Activated gamma-delta T cell (primary cell): ENCODE data around the gene SEC11A.
"Not testable (repeated sequence)": the region's sequence is repeated elsewhere in the genome, so short reads cannot be mapped to it uniquely, and the experiment has no call there.

Source experiments
- DNase-seq: peaks from one replicate; lab custom pipeline; 2025; lab: John Stamatoyannopoulos, UW

Gene SEC11A

GRCh38 chr15:84737005-84737404, 21.1 kb upstream of the SEC11A start:
- DNase-seq = no peak

DNA sequence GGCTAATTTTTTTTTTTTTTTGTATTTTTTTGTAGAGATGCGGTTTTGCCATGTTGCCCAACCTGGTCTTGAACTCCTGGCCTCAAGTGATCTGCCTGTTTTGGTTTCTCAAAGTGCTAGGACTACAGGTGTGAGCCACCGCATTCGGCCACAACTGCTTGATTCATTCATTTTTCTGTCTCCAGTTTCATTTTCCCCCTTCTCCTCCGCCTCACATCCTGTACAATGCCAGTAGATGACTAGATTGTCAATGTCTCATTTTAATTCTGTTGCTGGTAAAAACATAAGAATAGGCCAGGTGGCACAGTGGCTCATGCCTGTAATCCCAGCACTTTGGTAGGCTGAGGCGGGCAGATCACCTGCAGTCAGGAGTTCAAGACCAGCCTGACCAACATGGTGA, 20.4 kb upstream of the SEC11A start:
- DNase-seq = no peak

DNA sequence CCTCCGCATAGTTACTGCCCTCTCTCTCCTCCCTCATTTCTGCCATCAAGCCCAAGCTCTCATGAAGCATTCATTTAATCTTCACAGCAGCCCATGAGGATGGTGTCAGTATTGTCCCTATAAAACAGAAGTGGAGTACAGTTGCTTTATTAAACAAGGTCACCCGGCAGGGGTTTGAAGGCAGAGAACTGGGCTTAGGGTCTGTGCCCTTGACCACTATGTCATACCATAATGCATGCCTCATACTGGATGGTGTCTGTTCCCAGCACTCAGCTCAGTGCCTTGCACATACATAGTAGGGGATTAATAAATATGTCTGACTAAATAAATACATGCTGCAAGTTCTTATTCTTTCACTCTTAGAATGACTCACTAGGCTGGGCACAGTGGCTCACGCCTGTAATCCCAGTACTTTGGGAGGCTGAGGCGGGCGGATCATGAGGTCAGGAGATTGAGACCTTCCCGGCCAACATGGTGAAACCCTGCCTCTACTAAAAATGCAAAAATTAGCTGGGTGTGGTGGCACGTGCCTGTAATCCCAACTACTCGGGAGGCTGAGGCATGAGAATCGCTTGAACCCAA, 19.6 kb upstream of the SEC11A start:
- DNase-seq = not testable (repeated sequence)

DNA sequence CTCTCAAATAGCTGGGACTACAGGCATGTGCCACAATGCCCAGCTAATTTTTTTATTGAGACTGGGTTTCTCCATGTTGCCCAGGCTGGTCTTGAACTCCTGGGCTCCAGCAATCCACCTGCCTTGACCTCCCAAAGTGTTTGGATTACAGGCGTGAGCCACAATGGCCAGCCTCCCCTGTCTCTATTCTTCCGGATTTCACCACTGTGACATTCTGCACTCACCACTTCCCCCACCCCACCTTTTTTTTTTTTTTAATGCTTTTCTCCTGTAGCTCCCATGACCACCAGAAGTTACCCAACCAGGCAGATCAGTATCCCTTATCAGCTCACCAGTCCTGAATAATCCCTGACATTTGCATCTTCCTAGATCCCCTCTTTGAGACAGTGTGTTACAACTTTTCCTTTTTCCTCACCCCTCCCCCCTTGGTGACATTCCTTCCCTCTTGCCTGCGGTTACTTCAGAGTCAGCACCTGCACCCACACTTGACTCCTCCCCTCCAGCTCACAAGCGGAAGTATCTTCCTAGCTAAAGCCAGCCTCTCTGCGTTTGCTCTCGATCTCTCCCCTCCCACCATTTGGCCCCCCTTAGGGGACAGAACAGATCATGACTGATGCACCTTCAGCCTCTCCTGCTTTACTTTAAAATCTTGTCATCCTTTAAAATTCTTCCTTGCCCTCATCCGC, 19.0 kb upstream of the SEC11A start:
- DNase-seq = no peak

- DNase-seq = no peak
Measured at GRCh38 chr15:84731774-84732173, 15.8 kb upstream of the SEC11A start.

GRCh38 chr15:84727429-84727828, 11.5 kb upstream of the SEC11A start:
- DNase-seq = no peak

- no peak for DNase-seq
Measured at GRCh38 chr15:84725001-84725491, 9.1 kb upstream of the SEC11A start.

GRCh38 chr15:84722628-84723027, 6.7 kb upstream of the SEC11A start:
- DNase-seq = no peak

DNA sequence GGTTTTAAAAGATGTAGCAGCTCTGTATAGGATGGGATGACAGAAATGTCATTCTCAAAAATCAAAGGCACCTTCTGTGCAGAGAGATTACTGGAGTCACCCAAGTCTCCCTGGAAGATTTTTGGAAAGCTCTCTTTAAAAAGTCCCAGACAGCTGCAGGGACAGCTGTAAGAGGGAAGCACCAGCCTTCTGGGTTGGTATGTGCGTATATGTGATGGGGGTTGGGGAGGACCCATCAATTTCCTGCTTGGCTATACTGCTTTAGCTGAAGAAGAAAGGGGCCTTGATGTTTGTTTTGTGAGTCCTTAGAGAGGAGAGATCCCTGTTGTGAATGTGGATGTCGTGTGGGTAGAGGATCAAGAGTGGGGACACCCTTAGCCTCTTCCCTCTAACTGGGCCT, 5.4 kb upstream of the SEC11A start:
- DNase-seq = no peak

DNA sequence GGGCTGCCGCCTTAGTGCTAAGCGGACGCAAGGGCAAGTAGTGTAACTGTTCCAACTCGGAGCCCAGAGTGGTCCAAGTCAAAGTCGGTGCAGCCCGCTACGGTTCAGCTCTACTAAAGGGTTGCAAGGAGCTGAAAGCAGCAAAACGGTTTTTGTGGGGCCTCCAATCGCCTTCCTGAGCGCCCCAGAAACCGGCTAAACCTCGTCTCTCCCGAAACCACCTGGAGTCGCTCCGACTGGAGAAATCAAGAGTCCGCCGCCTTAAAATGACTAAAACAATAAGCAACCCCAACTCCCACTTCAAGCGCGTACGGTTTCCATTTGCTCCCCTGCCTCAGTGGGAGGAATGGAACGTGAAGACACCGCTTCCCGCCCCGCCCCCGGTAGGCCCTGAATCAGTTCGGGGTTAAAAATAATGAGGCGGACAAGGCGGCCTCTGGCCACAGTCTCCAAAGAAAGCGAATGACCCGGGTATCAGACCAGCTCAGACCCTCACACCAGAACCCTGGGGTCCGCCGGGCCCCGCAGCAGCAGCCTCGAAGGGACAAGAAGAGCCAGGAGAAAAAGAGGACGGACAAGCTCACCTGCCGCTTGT, 401 bp downstream of the SEC11A start:
- no peak for DNase-seq

DNA sequence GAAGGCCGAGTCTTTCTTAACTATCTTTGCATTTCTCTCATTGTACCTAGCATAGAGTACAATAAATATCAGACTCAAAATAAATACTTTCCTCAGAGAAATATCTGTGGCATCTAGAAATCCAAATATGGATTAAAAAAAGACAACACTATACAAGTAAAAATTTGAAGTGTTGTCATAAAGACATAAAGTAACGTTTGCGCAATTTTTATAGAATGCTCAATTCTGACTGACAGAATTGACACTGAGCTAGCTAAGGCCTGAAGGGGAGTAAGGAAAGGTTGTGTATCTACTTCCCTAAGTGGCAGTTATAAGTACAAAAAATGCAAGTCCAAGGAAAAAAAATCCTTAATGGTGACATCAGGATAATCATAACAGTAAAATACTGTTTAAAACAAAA, 1.1 kb downstream of the SEC11A start:
- no peak for DNase-seq

GRCh38 chr15:84714372-84714771, 1.6 kb downstream of the SEC11A start:
- no peak for DNase-seq

- no peak for DNase-seq
Measured at GRCh38 chr15:84703808-84704207, 12.1 kb downstream of the SEC11A start.

GRCh38 chr15:84702961-84703482, 12.9 kb downstream of the SEC11A start:
- no peak for DNase-seq

DNA sequence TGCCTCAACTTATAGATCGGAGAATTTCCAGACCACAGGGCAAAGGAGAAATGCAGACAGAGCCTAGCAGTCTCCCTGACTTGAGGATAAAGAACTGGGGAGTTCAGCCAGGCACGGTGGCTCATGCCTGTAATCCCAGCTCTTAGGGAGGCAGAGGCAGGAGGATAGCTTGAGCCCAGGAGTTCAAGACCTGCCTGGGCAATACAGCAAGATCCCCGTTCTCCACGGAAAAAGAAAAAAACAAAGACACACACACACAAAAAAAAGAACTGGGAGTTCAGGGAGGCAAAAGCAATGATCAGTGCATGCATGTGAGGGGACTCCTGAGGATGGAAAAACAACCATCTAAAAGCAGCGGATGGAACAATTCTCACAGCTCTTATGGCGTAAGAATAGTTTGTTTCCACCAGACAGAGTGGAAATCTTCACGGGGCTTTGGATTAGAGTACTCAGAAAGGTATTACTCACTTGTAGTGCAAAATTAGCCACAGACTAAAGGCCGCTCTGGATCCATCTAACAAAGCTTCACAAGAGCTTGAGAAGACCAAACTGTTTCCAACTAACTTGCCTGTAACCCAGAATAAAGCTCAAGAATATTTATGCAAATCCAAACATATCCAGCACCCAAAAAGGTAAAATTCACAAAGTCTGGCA, 16.3 kb downstream of the SEC11A start:
- no peak for DNase-seq

GRCh38 chr15:84697236-84697990, 18.5 kb downstream of the SEC11A start:
- DNase-seq = no peak

GRCh38 chr15:84696757-84697156, 19.2 kb downstream of the SEC11A start:
- DNase-seq = no peak

DNA sequence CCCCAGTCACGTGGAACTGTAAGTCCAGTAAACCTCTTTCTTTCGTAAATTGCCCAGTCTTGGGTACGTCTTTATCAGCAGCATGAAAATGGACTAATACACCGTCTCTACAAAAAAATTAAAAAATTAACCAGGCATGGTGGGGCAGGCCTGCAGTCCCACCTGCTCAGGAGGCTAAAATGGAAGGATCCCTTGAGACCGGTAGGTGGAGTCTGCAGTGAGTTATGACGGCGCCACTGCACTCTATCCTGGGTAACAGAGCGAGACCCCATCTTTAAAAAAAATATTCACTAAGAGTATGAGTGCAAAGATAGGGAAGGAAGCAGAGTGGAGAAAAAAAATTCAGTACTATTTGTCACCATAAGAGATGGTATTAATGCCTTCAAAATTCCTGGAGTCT, 25.6 kb downstream of the SEC11A start:
- DNase-seq = no peak

GRCh38 chr15:84689858-84690257, 26.1 kb downstream of the SEC11A start:
- DNase-seq = no peak

DNA sequence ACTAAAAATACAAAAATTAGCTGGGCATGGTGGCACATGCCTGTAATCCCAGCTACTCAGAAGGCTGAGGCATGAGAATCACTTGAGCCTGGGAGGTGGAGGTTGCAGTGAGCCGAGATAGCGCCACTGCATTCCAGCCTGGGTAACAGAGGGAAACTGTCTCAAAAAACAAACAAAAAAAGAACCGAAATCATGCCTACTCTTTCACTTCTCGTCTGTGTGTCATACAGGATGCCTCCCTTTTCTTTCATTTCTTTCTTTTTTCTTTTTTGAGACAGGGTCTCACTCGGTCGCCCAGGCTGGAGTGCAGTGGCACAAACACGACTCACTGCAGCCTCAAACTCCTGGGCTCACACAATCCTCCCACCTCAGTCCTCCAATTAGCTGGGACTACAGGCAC, 29.5 kb downstream of the SEC11A start:
- not testable (repeated sequence) for DNase-seq

DNA sequence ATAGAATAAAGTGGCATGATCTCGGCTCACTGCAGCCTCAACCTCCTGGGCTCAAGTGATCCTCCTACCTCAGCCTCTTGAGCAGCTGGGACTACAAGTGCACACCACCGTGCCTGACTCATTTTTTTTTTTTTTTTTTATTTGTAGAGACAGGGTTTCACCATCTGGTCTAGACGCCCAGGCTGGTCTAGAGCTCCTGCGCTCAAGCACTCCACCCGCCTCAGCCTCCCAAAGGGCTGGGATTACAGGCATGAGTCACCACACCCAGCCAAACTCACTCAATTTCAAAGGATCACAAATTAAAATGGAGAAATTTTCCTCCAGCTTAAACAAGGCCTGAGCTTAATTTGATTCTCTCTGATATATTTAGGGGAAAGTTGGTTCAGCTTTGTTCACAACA, 30.6 kb downstream of the SEC11A start:
- no peak for DNase-seq

GRCh38 chr15:84684092-84684491, 31.8 kb downstream of the SEC11A start:
- no peak for DNase-seq
